H1 (cell line): Measurements from ENCODE around the gene FAM53A. TPM values are rescaled to one million over a fixed set of nuclear protein-coding genes. Genes with fewer than 3 reads are reported as not detected.

Source experiments
- CTCF ChIA-PET: fragments of 300-600 bp; sonication (Branson Sonifier 250); formaldehyde crosslinking; loops from one replicate; lab custom pipeline; 2021; ENCODE audit not compliant: partially characterized antibody; lab: Charles Lee
- POLR2A ChIA-PET: fragments of 300-600 bp; sonication (Branson Sonifier 250); formaldehyde crosslinking; loops from one replicate; lab custom pipeline; 2021; ENCODE audit warnings: inconsistent platforms; ENCODE audit not compliant: partially characterized antibody; lab: Charles Lee
- DNase-seq, 2 experiments: peaks; one replicate each; pipeline versions ENCODE4 v3.0.0 to v3.0.0-alpha.2; 2010 to 2022; ENCODE audit warnings: low spot score in 2 of 2, low read depth in 1 of 2, mixed read lengths in 1 of 2
- FAIRE-seq: peaks from 2 replicates; lab custom pipeline; 2011; peaks lifted over from hg19 to GRCh38; lab: Jason Lieb, UNC
- H2AFZ ChIP-seq: 2 replicates; pipeline ENCODE4 v1.8.1; 2012; ENCODE audit warnings: low read length, inconsistent platforms
- H2AK5ac ChIP-seq: 2 replicates; pipeline ENCODE4 v1.6.1; 2013; ENCODE audit warnings: low read depth, low read length
- H2BK120ac ChIP-seq: replicated peaks from 2 replicates; pipeline ENCODE3; 2013; ENCODE audit warnings: low read depth, low read length, inconsistent platforms
- H2BK12ac ChIP-seq: 2 replicates; pipeline ENCODE4 v1.6.1; 2013; ENCODE audit warnings: low read depth, low read length
- H2BK15ac ChIP-seq: 2 replicates; pipeline ENCODE4 v1.6.1; 2013; ENCODE audit warnings: low read length
- H2BK20ac ChIP-seq: 2 replicates; pipeline ENCODE4 v1.6.1; 2013; ENCODE audit warnings: low read length
- H2BK5ac ChIP-seq: 2 replicates; pipeline ENCODE4 v1.6.1; 2013; ENCODE audit warnings: low read depth, low read length
- H3K14ac ChIP-seq: 2 replicates; pipeline ENCODE4 v1.6.1; 2013; ENCODE audit warnings: inconsistent platforms; ENCODE audit not compliant: insufficient read length
- H3K18ac ChIP-seq: 2 replicates; pipeline ENCODE4 v1.6.1; 2013; ENCODE audit warnings: low read length; ENCODE audit errors: extremely low read depth
- H3K23ac ChIP-seq: 2 replicates; pipeline ENCODE4 v1.6.1; 2013; ENCODE audit warnings: inconsistent platforms; ENCODE audit not compliant: insufficient read length
- H3K23me2 ChIP-seq: 2 replicates; pipeline ENCODE4 v1.6.1; 2013; ENCODE audit warnings: low read depth, low read length
- H3K27ac ChIP-seq: 2 replicates; pipeline ENCODE4 v1.6.1; 2011; ENCODE audit warnings: low read depth, low read length, inconsistent platforms
- H3K27me3 ChIP-seq, 4 experiments: replicated peaks in 1 of 4; 1 replicate in 1 of 4; 2 replicates in 3 of 4; pipeline versions ENCODE4 v1.6.1 to v1.8.1; 2011 to 2013; ENCODE audit warnings: low read length in 3 of 4, mild to moderate bottlenecking in 3 of 4, inconsistent platforms in 2 of 4, mixed read lengths in 2 of 4, moderate library complexity in 1 of 4; ENCODE audit not compliant: control insufficient read depth in 3 of 4, insufficient read depth in 3 of 4; ENCODE audit errors: extremely low read depth in 1 of 4
- H3K36me3 ChIP-seq, 4 experiments: 2 replicates each; pipeline versions ENCODE4 v1.6.1 to v1.8.1; 2011 to 2013; ENCODE audit warnings: mild to moderate bottlenecking in 4 of 4, low read length in 3 of 4, moderate library complexity in 2 of 4, control low read depth in 1 of 4, inconsistent platforms in 1 of 4; ENCODE audit not compliant: insufficient read depth in 4 of 4, control insufficient read depth in 2 of 4
- H3K4ac ChIP-seq: replicated peaks from 2 replicates; pipeline ENCODE3; 2013; ENCODE audit warnings: low read length, low read depth, mixed read lengths, inconsistent platforms; ENCODE audit not compliant: insufficient read length
- H3K4me1 ChIP-seq, 4 experiments: replicated peaks in 1 of 4; 1 replicate in 1 of 4; 2 replicates in 3 of 4; pipeline versions ENCODE4 v1.6.1 to v1.8.1; 2011 to 2013; ENCODE audit warnings: low read length in 3 of 4, inconsistent platforms in 2 of 4, mixed read lengths in 1 of 4; ENCODE audit not compliant: insufficient read depth in 4 of 4, control insufficient read depth in 3 of 4
- H3K4me2 ChIP-seq, 2 experiments: 2 replicates each; pipeline versions ENCODE4 v1.6.1 to v1.8.1; 2011 to 2013; ENCODE audit warnings: low read depth in 2 of 2, low read length in 2 of 2, control low read depth in 1 of 2, inconsistent platforms in 1 of 2, mild to moderate bottlenecking in 1 of 2; ENCODE audit not compliant: insufficient read depth in 1 of 2
- H3K4me3 ChIP-seq, 4 experiments: fragments of 200-600, 300-600 bp in 1 of 4; sonication (generic), shearing (Covaris generic), sonication (Bioruptor Twin) in 1 of 4; 2 replicates each; pipeline versions ENCODE4 v1.5.1 to v1.8.1; 2011 to 2016; ENCODE audit warnings: low read length in 4 of 4, low read depth in 3 of 4, control low read depth in 2 of 4, inconsistent platforms in 2 of 4, mild to moderate bottlenecking in 2 of 4, mixed read lengths in 1 of 4, moderate library complexity in 1 of 4; ENCODE audit not compliant: insufficient read depth in 2 of 4; ENCODE audit errors: extremely low read depth in 1 of 4
- H3K56ac ChIP-seq: replicated peaks from 2 replicates; pipeline ENCODE3; 2013; ENCODE audit warnings: low read depth, mild to moderate bottlenecking, mixed read lengths, low read length, inconsistent platforms; ENCODE audit not compliant: insufficient read length
- H3K79me1 ChIP-seq: 2 replicates; pipeline ENCODE4 v1.6.1; 2013; ENCODE audit warnings: low read depth, low read length, control low read depth
- H3K79me2 ChIP-seq, 2 experiments: 2 replicates each; pipeline versions ENCODE4 v1.6.1 to v1.8.1; 2012 to 2013; ENCODE audit warnings: low read length in 2 of 2, mild to moderate bottlenecking in 2 of 2, inconsistent platforms in 1 of 2; ENCODE audit not compliant: insufficient read depth in 2 of 2, control insufficient read depth in 1 of 2
- H3K9ac ChIP-seq, 4 experiments: replicated peaks in 1 of 4; 1 replicate in 1 of 4; 2 replicates in 3 of 4; pipeline versions ENCODE4 v1.6.1 to v1.8.1; 2011 to 2013; ENCODE audit warnings: low read depth in 3 of 4, low read length in 3 of 4, control low read depth in 2 of 4, mild to moderate bottlenecking in 2 of 4, moderate library complexity in 2 of 4, inconsistent platforms in 1 of 4; ENCODE audit errors: extremely low read depth in 1 of 4
- H3K9me3 ChIP-seq, 2 experiments: 2 replicates each; pipeline versions ENCODE4 v1.6.1 to v1.8.1; 2012 to 2013; ENCODE audit warnings: mild to moderate bottlenecking in 2 of 2, moderate library complexity in 2 of 2, control low read depth in 1 of 2, inconsistent platforms in 1 of 2, low read depth in 1 of 2, low read length in 1 of 2, mixed read lengths in 1 of 2; ENCODE audit not compliant: insufficient read depth in 2 of 2
- H4K20me1 ChIP-seq, 2 experiments: replicated peaks in 1 of 2; 2 replicates each; pipeline versions ENCODE3 to v1.8.1; 2011 to 2013; ENCODE audit warnings: inconsistent platforms in 2 of 2, low read length in 2 of 2, mild to moderate bottlenecking in 1 of 2; ENCODE audit not compliant: insufficient read depth in 2 of 2, control insufficient read depth in 1 of 2
- H4K5ac ChIP-seq: 2 replicates; pipeline ENCODE4 v1.6.1; 2013; ENCODE audit warnings: low read length, low read depth, mixed read lengths, inconsistent platforms; ENCODE audit not compliant: insufficient read length
- H4K8ac ChIP-seq: 2 replicates; pipeline ENCODE4 v1.8.0; 2013; ENCODE audit warnings: mild to moderate bottlenecking, moderate library complexity, low read length, inconsistent platforms; ENCODE audit not compliant: insufficient read depth; ENCODE audit errors: extremely low read depth
- H4K91ac ChIP-seq: replicated peaks from 2 replicates; pipeline ENCODE3; 2013; ENCODE audit warnings: low read length, mixed read lengths, inconsistent platforms; ENCODE audit not compliant: insufficient read length
- BCL11A ChIP-seq, 2 experiments: IDR thresholded peaks; one replicate each; pipeline ENCODE4 v1.6.1; 2011; ENCODE audit warnings: low read depth in 2 of 2, low read length in 2 of 2, mild to moderate bottlenecking in 2 of 2
- WGBS, 2 experiments: shearing (Covaris generic) in 1 of 2; methylation state at CpG; one replicate each; pipeline versions ENCODE4 v1.1.6 to v1.1.7; 2013 to 2015; ENCODE audit warnings: low lambda C conversion rate in 2 of 2, mixed read lengths in 2 of 2, inconsistent platforms in 1 of 2, low coverage in 1 of 2, missing lambda C conversion rate in 1 of 2; ENCODE audit not compliant: insufficient replicate concordance in 2 of 2, insufficient coverage in 1 of 2, insufficient read length in 1 of 2; ENCODE audit errors: extremely low coverage in 1 of 2, missing lambda C conversion rate in 1 of 2; 5-methylcytosine and 5-hydroxymethylcytosine counted together
- polyA plus RNA-seq, 7 experiments: library from polyadenylated mRNA; depleted of rRNA in 3 of 7; stranded (reverse) in 5 of 7; unstranded in 2 of 7; fragments of >200 nt in 5 of 7; fragments of 200-250 nt in 2 of 7; gene quantifications; 1 replicate in 5 of 7; 2 replicates in 1 of 7; 4 replicates in 1 of 7; pipeline versions ENCODE4 v1.2.1 to v1.2.3, GENCODE V29; 2011 to 2013; ENCODE audit warnings: missing spikeins in 2 of 7, mixed read lengths in 2 of 7
- total RNA-seq: library from RNA; stranded (reverse); fragmentation: NEBNext Ultra II Directional; extraction: Animal tissue kit (Norgen Biotek cat#: 25700); gene quantifications from 2 replicates; pipeline ENCODE4 v1.2.1, GENCODE V29; 2021
- TF ChIP-seq, protein P1 (sequence below): IDR thresholded peaks from 2 replicates; pipeline ENCODE4 v1.6.1; 2011; ENCODE audit warnings: low read depth, mild to moderate bottlenecking, low read length; ENCODE audit not compliant: insufficient read depth

The FAM53A gene
- total and polyA plus RNA-seq, 2 of the 8 experiments (the other 6 are each of a cell fraction or from before 2014, with no cell fraction given): 1.9 to 2.0 TPM

DNA sequence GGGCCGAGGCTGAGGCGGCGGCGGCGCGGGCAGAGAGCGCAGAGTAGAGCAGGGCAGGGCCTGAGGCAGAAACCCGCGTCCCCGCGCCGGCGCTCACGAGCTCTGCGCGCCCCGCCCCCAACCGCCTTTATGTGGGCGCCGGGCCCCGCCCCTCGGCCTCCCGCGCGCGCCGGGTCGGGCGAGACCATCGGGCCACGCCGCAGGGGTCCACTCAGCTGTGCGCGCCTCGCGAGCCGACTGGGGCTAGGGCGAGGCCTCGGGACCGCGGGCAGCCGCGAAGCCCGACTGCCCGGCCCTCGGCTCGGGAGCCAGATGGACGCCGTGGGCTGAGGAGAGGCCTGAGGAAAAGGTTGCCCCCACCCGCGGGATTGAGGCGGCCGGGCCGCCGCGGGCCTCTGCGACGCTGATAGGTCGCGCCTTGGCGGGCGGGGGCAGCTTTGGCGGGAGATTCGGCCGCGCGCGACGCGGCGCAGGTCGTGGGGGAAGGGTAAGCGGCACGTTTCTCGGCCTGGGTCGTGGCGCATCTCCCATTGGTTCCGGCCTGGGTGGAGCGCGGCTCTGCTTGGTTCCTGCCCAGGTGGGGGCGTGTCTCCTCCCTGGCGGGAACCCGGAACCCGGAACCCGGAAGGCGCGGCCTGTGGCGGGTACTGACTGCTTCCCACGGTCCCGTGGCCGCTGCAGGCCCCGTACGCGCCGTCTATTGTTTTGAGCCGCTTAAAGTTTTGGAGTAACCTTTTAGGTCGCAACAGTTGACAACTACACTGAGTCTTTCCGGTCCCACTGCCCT is 28.3 kb upstream of the FAM53A start, which contains the start of gene SLBP:
SLBP (minus strand) TSS at position 104 of the 787 bp plus-strand sequence. CDS start 131 bp downstream, outside the sequence.
- peaks cover 13 to 34% of the 10 kb centered on the region in 2 experiments for H3K79me2 ChIP-seq
- peak within 1 kb of the TSS; percentile 52 to 89 (median 86) for H3K4me3 ChIP-seq
- ChIA-PET POLR2A (interaction anchor here (0.6 to 7.9 kb wide), 18 partner anchors 10 to 236 kb away, joined by 3 to 100 read pairs (median 4); partner anchors contain the start of genes FGFR3, TACC3 and TMEM129), CTCF (interaction anchor here (1.9 to 3.0 kb wide), 3 partner anchors 15 to 36 kb away, joined by 6 to 13 read pairs (median 11); no protein-coding TSS in a partner anchor)
- H4K91ac ChIP-seq: peak within 1 kb of the TSS; percentile 82
- peak within 1 kb of the TSS; percentile 87 for H2BK12ac ChIP-seq
- H2BK120ac ChIP-seq: no peak within 1 kb of the TSS
- peaks cover 3 to 22% of the 10 kb centered on the region in 2 experiments for H4K20me1 ChIP-seq
- no peak within 1 kb of the TSS for H3K14ac ChIP-seq
- peak within 1 kb of the TSS; percentile 84 to 86 for H3K4me2 ChIP-seq
- peak within 1 kb of the TSS; percentile 91 for H2AK5ac ChIP-seq
- peak within 1 kb of the TSS; percentile 7; the same call in 1 of the 2 replicates for H2AFZ ChIP-seq
- H2BK20ac ChIP-seq: 0 out of 2 replicates have a peak within 1 kb of the TSS, but pooled peaks have one; percentile 32
- peak within 1 kb of the TSS; percentile 91 for H3K4ac ChIP-seq
- peaks cover 0 to 12% (median 3%) of the 10 kb centered on the region in 4 experiments; a peak in 4 of 7 replicates for H3K4me1 ChIP-seq
- H3K27ac ChIP-seq: peak within 1 kb of the TSS; percentile 95; the same call in 1 of the 2 replicates
- peak within 1 kb of the TSS; percentile 87 to 97 (median 89) for H3K9ac ChIP-seq
- peak within 1 kb of the TSS; percentile 93 for H2BK5ac ChIP-seq
- no peak within 1 kb of the TSS for H3K23ac ChIP-seq
- peak within 1 kb of the TSS; percentile 92 for H4K5ac ChIP-seq
- DNase-seq: peak; percentile 64 to 95
- H3K36me3 ChIP-seq: peaks cover 2 to 7% (median 5%) of the 10 kb centered on the region in 4 experiments; a peak in 5 of 8 replicates
- peak within 1 kb of the TSS; percentile 99 for H4K8ac ChIP-seq
- peak within 1 kb of the TSS; percentile 75 for H3K18ac ChIP-seq
- peaks cover 16% of the 10 kb centered on the region for H3K79me1 ChIP-seq
- peak within 1 kb of the TSS; percentile 86 for H3K56ac ChIP-seq
- H3K23me2 ChIP-seq: peaks cover 12% of the 10 kb centered on the region; the same call in 1 of the 2 replicates
- 1% methylated on average over 66 of the region's 98 CpGs; no CpG with 5 or more reads in 1 of the 2 experiments for WGBS, 2 experiments
- no peaks in the 10 kb centered on the region for H3K9me3 ChIP-seq
- no peak for FAIRE-seq
- H2BK15ac ChIP-seq: no peak within 1 kb of the TSS
- no peaks in the 10 kb centered on the region for H3K27me3 ChIP-seq
- TF ChIP-seq BCL11A (IDR thresholded peaks at IDR 0.05; ENCODE audit: low read depth in 2 of 2, low read length in 2 of 2): no peak
- TF ChIP-seq, protein P1, sequence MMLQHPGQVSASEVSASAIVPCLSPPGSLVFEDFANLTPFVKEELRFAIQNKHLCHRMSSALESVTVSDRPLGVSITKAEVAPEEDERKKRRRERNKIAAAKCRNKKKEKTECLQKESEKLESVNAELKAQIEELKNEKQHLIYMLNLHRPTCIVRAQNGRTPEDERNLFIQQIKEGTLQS: no peak
